SK-N-SH (cell line): ENCODE measurements around the gene MCRIP2.

Source experiments
- CHD2 ChIP-seq: fragments of 150-350 bp; IDR thresholded peaks from 2 replicates; pipeline ENCODE4 v1.6.1; 2018; ENCODE audit warnings: low read length; ENCODE audit not compliant: partially characterized antibody
- CTCF ChIP-seq: fragments of 200-600 bp; sonication (generic); IDR thresholded peaks from 2 replicates; pipeline ENCODE4 v1.6.1; 2017; ENCODE audit warnings: antibody characterized with exemption, mild to moderate bottlenecking, moderate library complexity
- ELF1 ChIP-seq: IDR thresholded peaks from 2 replicates; pipeline ENCODE4 v1.4.0; 2012
- EP300 ChIP-seq, 2 experiments: IDR thresholded peaks; 2 replicates each; pipeline versions ENCODE4 v1.4.0 to v1.6.1; 2012; ENCODE audit warnings: borderline replicate concordance in 1 of 2, low read depth in 1 of 2, low read length in 1 of 2
- MEF2A ChIP-seq: IDR thresholded peaks from 2 replicates; pipeline ENCODE4 v1.4.0; 2012; ENCODE audit warnings: low read depth, borderline replicate concordance
- MXI1 ChIP-seq: IDR thresholded peaks from 2 replicates; pipeline ENCODE4 v1.6.1; 2012; ENCODE audit warnings: mild to moderate bottlenecking, low read depth, low read length, improper control_type of control experiment
- SMC3 ChIP-seq: IDR thresholded peaks from 2 replicates; pipeline ENCODE4 v1.6.1; 2012; ENCODE audit warnings: low read depth, low read length, improper control_type of control experiment
- TCF12 ChIP-seq: IDR thresholded peaks from 2 replicates; pipeline ENCODE4 v1.4.0; 2012
- ZBTB33 ChIP-seq: IDR thresholded peaks from 2 replicates; pipeline ENCODE4 v1.4.0; 2012; ENCODE audit warnings: low read depth, borderline replicate concordance

GRCh38 chr16:680625-680945 is 39.0 kb downstream of the MCRIP2 start:
- TF ChIP-seq ELF1 (no peak), CTCF (no peak), MXI1 (no peak), ZBTB33 (no peak), MEF2A (no peak), CHD2 (no peak), TCF12 (no peak), EP300 (IDR thresholded peaks at IDR 0.05; ENCODE audit: borderline replicate concordance in 1 of 2, low read depth in 1 of 2, low read length in 1 of 2) (no peak), SMC3 (no peak)
